Neural cell (in vitro differentiated cells): ENCODE measurements around the gene NBEA. TPM values are rescaled to one million over a fixed set of nuclear protein-coding genes. Genes with fewer than 3 reads are reported as not detected.

Experiments used
- H2AFZ ChIP-seq: fragments of 200-600, 300-800 bp; sonication (generic), shearing (Covaris generic); 2 replicates; pipeline ENCODE4 v1.6.0; 2014; ENCODE audit warnings: low read depth, mild to moderate bottlenecking, antibody characterized with exemption, low read length, moderate library complexity
- H3F3A ChIP-seq: fragments of 200-600 bp; shearing (Covaris generic); 2 replicates; pipeline ENCODE4 v1.6.1; 2016; ENCODE audit warnings: mild to moderate bottlenecking, moderate library complexity, mixed read lengths, antibody characterized with exemption, low read length; ENCODE audit not compliant: insufficient read depth, poor library complexity, severe bottlenecking
- H3K27ac ChIP-seq: fragments of 200-600, 300-800 bp; sonication (generic), shearing (Covaris generic); 2 replicates; pipeline ENCODE4 v1.5.1; 2014; ENCODE audit warnings: mild to moderate bottlenecking, low read length, moderate library complexity
- H3K27me3 ChIP-seq: fragments of 300-800, 200-600 bp; sonication (generic), shearing (Covaris generic); 2 replicates; pipeline ENCODE4 v1.6.0; 2014; ENCODE audit warnings: mild to moderate bottlenecking, low read depth, low read length, moderate library complexity; ENCODE audit not compliant: insufficient read depth
- H3K36me3 ChIP-seq: fragments of 300-800, 200-600 bp; sonication (generic), shearing (Covaris generic); 2 replicates; pipeline ENCODE4 v1.5.1; 2014; ENCODE audit warnings: mild to moderate bottlenecking, antibody characterized with exemption, low read length, moderate library complexity; ENCODE audit not compliant: insufficient read depth
- H3K4me2 ChIP-seq: fragments of 300-800, 200-600 bp; sonication (generic), shearing (Covaris generic); 2 replicates; pipeline ENCODE4 v1.6.0; 2014; ENCODE audit warnings: mild to moderate bottlenecking, low read length
- H3K4me3 ChIP-seq: fragments of 300-800, 200-600 bp; sonication (generic), shearing (Covaris generic); 2 replicates; pipeline ENCODE4 v1.5.1; 2014; ENCODE audit warnings: mild to moderate bottlenecking, low read length, moderate library complexity
- H3K79me2 ChIP-seq: fragments of 200-600 bp; shearing (Covaris generic); replicated peaks from 2 replicates; pipeline ENCODE4 v1.6.0; 2014; ENCODE audit warnings: mild to moderate bottlenecking, low read length, moderate library complexity; ENCODE audit not compliant: insufficient read depth
- H3K9ac ChIP-seq: fragments of 300-800, 200-600 bp; sonication (generic), shearing (Covaris generic); 2 replicates; pipeline ENCODE4 v1.6.1; 2016; ENCODE audit warnings: mild to moderate bottlenecking, low read length, mixed read lengths
- H3K9me2 ChIP-seq: fragments of 200-600 bp; shearing (Covaris generic); 2 replicates; pipeline ENCODE4 v1.6.1; 2016; ENCODE audit warnings: mild to moderate bottlenecking, low read length, mixed read lengths; ENCODE audit not compliant: insufficient read depth
- H3K9me3 ChIP-seq: fragments of 200-600, 300-800 bp; sonication (generic), shearing (Covaris generic); 2 replicates; pipeline ENCODE4 v1.6.1; 2016; ENCODE audit warnings: mild to moderate bottlenecking, mixed run types, low read length, moderate library complexity, mixed read lengths
- H4K20me1 ChIP-seq: fragments of 200-600 bp; shearing (Covaris generic); 2 replicates; pipeline ENCODE4 v1.6.1; 2016; ENCODE audit warnings: mild to moderate bottlenecking, mixed run types; ENCODE audit not compliant: insufficient read depth
- CTCF ChIP-seq: fragments of 450-650 bp; IDR thresholded peaks from 2 replicates; pipeline ENCODE4 v1.5.1; 2014; ENCODE audit warnings: antibody characterized with exemption, mild to moderate bottlenecking, moderate library complexity; ENCODE audit not compliant: poor library complexity, severe bottlenecking
- EP300 ChIP-seq: fragments of 450-650 bp; conservative IDR thresholded peaks from 2 replicates; pipeline ENCODE4 v1.6.1; 2014; ENCODE audit warnings: antibody characterized with exemption, mild to moderate bottlenecking, moderate library complexity; ENCODE audit not compliant: poor library complexity, severe bottlenecking
- EZH2 ChIP-seq: fragments of 200-600, 300-800 bp; shearing (Covaris generic), sonication (generic); IDR thresholded peaks from 2 replicates; pipeline ENCODE4 v1.6.1; 2014; ENCODE audit warnings: antibody characterized with exemption, low read length, borderline replicate concordance, mild to moderate bottlenecking; ENCODE audit not compliant: insufficient read depth, poor library complexity, severe bottlenecking
- MXI1 ChIP-seq: fragments of 450-650 bp; conservative IDR thresholded peaks from 2 replicates; pipeline ENCODE4 v1.6.1; 2014; ENCODE audit warnings: antibody characterized with exemption, mild to moderate bottlenecking; ENCODE audit not compliant: poor library complexity, severe bottlenecking
- POLR2AphosphoS5 ChIP-seq: IDR thresholded peaks from 2 replicates; pipeline ENCODE4 v1.6.1; 2012
- RAD21 ChIP-seq: fragments of 450-650 bp; conservative IDR thresholded peaks from 2 replicates; pipeline ENCODE4 v1.6.1; 2014; ENCODE audit warnings: antibody characterized with exemption, mild to moderate bottlenecking, moderate library complexity
- REST ChIP-seq: IDR thresholded peaks from 2 replicates; pipeline ENCODE4 v1.6.1; 2012; ENCODE audit warnings: borderline replicate concordance
- SMC3 ChIP-seq: fragments of 450-650 bp; conservative IDR thresholded peaks from 2 replicates; pipeline ENCODE4 v1.6.1; 2014; ENCODE audit warnings: antibody characterized with exemption, mild to moderate bottlenecking, moderate library complexity; ENCODE audit not compliant: poor library complexity
- TAF1 ChIP-seq: IDR thresholded peaks from 2 replicates; pipeline ENCODE4 v1.6.1; 2012; ENCODE audit warnings: low read depth
- polyA plus RNA-seq: library from polyadenylated mRNA; depleted of rRNA; stranded (reverse); fragments of >200 nt; gene quantifications from 2 replicates; pipeline ENCODE4 v1.2.3, GENCODE V29; 2014

Gene NBEA
- polyA plus RNA-seq, 1 donor from 2014 or later = 55.8 TPM

GRCh38 chr13:35179920-35180663 is 238.0 kb downstream of the NBEA start:
- H3K9ac ChIP-seq = no peak overlapping the region
- no peaks in the 10 kb centered on the region for H4K20me1 ChIP-seq
- no peak overlapping the region for H2AFZ ChIP-seq
- no peaks in the 10 kb centered on the region for H3F3A ChIP-seq
- no peaks in the 10 kb centered on the region for H3K9me3 ChIP-seq
- no peak overlapping the region for H3K4me3 ChIP-seq
- TF ChIP-seq SMC3 (no peak), REST (no peak), RAD21 (no peak), MXI1 (no peak), EZH2 (no peak), POLR2AphosphoS5 (no peak), EP300 (no peak), CTCF (no peak), TAF1 (no peak)
- H3K79me2 ChIP-seq = no peaks in the 10 kb centered on the region
- H3K27me3 ChIP-seq = no peaks in the 10 kb centered on the region
- no peak overlapping the region for H3K27ac ChIP-seq
- no peaks in the 10 kb centered on the region for H3K9me2 ChIP-seq
- H3K36me3 ChIP-seq = no peaks in the 10 kb centered on the region
- no peak overlapping the region for H3K4me2 ChIP-seq

DNA sequence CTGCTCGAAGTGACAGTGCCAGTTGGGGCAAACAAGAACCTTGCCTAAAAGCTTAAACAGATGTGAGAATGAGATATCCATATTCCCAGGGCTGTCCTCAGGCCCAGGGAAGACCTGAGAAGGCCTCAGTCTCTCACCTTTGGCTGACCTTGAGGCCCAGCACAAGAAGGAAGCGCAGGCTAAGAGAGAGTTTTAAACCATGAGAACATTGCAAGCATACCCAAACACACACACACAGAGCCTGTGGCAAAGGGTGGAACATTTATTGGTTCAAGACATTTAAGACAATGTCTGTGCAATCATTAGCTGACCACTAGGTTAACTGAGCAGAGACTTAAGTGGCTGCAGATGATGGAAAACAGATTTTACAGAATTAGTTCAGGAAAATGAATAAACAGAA is 248.2 kb downstream of the NBEA start:
- Histone ChIP-seq H3K9ac (no peak overlapping the region), H3K36me3 (peaks cover 3% of the 10 kb centered on the region), H3K79me2 (no peaks in the 10 kb centered on the region), H2AFZ (no peak overlapping the region), H3F3A (no peaks in the 10 kb centered on the region), H3K9me2 (no peaks in the 10 kb centered on the region), H3K4me2 (no peak overlapping the region), H3K27me3 (no peaks in the 10 kb centered on the region), H4K20me1 (no peaks in the 10 kb centered on the region), H3K4me3 (no peak overlapping the region), H3K27ac (no peak overlapping the region), H3K9me3 (peaks cover 6% of the 10 kb centered on the region)
- TF ChIP-seq MXI1 (no peak), EP300 (no peak), EZH2 (no peak), POLR2AphosphoS5 (no peak), TAF1 (no peak)
